Raji (cell line): ENCODE data around the gene TRIO.

Experiments used
- POLR2A ChIP-seq: IDR thresholded peaks from 2 replicates; pipeline ENCODE4 v1.6.1; 2011; ENCODE audit warnings: low read depth, low read length, control low read depth; ENCODE audit not compliant: insufficient read depth

TRIO gene

DNA sequence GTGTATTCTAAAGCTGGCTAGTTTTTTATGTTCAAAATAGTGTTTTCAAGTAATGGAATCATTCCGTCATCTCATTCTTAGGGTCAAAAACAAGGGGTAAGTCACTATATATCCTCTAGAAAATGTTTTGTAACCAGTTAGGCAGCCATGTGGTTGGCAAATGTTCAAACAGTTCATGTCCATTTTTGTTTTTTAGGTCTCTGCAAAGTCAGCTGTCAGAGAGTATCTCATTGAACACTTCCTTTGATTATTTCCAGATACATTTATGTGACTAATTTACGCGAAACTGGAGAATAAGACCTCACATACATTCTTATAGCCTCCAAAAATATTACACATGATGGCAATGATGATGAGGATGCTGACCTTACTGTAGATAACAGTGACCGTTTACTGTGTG is 50.4 kb downstream of the TRIO start:
- no peak for TF ChIP-seq POLR2A

DNA sequence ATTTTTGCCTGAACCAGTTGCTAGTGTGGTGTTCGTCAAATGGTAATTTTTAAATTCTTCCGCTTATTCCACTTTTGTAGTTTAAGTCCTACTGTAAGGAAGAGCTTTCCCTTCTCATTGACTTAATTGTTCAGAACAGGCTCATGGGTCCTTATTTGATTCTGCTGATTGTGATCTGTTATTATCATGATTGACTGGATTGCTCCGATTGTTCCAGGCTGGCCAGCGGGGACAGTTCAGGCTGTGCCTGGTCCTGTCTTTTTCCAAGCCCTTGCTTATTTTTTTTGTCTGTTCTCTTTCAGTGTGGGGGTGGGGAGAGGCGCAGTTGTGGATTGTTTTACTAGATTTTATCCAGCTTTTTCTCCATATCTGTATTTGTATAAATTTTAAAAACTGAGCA is 52.4 kb downstream of the TRIO start:
- no peak for TF ChIP-seq POLR2A

DNA sequence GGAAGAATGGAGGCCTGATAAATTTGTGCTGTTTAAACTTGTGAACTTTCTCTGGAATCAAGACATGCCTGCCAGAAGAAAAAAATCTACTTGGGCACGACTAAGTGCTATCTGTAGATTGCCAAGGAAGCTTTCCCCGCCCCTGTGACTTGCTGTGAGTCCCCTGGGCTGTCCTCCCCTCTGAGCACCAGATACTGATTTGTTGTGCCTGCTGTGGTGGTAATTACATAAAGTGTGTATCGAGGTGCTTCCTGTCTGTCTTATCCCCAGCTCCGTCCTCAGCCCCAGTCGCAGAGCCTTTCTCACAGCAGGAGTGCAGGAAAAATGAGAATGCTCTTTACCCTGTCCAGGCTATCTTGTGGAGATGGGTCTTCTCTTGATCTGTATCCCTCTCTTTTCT is 53.9 kb downstream of the TRIO start:
- TF ChIP-seq POLR2A: no peak

DNA sequence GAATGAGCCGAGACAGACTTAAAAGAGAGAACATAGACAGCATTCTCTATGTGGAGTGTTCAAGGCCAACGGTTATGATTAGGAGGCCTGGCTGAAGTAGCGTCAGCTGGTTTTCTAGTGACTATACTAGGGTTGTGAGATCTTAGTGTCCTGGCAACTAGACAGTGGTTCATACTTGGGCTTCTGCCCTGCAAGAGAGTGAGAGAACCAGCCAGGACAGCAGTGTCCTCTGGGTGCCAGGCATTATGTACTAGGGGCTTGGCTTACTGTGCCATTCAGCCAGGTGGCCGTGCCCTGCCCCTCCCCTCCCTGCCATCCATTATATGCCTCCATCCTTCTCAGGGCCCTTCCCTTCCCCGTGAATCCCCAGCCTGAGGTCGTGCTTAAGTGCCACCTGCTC is 56.8 kb downstream of the TRIO start:
- no peak for TF ChIP-seq POLR2A

DNA sequence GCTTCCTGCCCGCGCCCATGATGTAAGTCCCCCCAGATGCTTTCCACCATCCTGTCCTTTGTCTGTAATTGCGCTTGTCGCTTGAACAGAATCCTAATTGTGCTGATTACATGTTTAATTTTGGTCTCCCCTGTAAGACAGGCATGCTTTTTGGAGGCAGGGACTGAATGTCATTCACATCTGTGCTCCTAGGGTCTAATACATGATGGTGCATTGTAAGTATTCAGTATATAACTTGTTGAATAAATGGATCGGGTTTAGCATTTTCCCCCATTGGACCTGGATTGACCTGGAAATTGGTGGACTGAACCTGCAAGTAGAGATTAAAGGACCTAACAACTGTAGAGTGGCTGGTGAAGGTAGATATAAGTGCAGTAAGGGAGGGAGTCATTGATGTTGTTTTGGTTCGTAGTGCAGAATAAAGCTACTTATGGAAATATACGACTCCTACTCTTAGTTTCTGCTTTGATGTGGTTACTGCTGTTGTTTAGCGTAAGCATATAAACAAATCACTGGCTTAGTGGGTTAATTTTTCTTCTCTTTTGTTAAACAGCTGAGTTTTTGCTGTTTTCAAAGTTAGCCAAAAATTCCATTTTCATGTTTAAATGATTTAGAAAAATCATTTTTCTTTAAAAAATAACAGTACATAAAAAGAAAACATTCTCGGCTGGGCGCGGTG is 57.3 kb downstream of the TRIO start:
- no peak for TF ChIP-seq POLR2A

DNA sequence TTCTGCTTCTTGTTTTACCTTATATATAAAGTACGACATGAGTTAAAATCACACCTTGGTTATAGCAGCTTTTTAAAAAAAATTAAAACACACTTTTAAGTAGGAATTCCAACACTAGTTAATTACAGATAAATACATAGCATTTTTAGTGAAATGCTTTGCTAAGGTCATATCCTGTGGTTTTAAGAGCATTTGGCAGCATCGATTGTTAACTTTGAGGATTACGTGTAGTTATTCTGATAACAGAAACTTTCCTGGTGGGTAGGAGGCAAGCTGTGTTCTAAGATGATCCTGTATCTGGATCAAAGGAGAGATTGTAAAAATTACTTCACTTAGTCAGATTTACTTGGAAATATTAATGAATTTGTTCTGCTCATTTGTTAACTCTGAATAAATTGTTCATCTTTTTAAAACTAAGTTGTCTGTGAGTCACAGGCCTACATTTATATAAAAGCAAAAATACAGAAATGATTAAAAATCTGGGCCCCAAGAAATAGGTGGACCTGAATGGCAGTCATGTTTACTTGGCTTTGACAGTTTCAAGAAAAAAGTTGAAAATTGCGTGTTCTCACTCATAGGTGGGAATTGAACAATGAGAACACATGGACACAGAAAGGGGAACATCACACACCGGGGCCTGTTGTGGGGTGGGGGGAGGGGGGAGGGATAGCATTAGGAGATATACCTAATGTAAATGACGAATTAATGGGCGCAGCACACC is 58.3 kb downstream of the TRIO start:
- no peak for TF ChIP-seq POLR2A

DNA sequence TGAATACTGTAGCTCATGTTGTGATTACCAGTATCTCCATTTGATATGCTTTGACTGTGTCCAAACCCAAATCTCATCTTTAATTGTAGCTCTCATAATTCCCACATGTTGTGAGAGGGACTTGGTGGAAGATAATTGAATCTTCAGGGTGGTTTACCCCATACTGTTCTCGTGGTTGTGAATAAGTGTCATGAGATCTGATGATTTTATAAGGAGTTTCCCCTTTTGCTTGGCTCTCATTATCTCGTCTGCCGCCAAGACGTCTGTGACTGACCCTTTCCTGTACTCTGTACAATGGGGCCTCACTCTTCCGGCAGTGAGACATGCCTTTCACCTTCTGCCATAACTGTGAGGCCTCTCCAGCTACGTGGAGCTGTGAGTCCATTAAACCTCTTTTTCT is 59.3 kb downstream of the TRIO start:
- no peak for TF ChIP-seq POLR2A

DNA sequence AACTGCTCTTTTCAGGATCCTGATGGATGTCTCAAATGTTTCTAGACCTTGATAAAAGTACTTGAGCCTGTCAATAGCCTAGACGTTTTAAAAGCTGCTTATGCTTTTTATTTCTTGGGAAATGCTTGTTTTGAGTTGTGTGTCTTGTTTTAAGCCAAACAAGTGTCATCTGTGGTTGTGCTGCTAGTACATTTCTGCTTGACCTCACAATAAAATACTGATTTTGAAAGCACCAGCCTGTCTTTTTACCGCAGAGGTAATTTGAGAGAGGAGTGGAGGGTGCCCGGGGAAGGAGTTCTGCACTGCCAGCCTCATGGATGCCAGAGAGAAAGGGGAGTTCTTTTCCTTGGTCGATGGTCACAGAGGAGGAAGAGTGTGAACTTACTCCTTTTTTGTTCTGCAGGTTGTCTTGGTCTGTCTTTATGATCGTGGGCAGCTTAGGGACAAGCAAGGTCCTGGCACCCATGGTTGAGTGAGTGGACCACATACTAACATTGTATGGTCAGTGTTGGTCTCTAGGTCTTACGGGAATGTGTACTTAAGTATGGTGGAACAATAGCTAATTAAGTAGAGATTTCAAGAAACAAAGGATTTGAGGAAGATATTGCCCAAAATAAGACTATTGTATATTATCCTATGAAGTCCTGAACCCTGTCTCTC is 61.0 kb downstream of the TRIO start:
- no peak for TF ChIP-seq POLR2A

DNA sequence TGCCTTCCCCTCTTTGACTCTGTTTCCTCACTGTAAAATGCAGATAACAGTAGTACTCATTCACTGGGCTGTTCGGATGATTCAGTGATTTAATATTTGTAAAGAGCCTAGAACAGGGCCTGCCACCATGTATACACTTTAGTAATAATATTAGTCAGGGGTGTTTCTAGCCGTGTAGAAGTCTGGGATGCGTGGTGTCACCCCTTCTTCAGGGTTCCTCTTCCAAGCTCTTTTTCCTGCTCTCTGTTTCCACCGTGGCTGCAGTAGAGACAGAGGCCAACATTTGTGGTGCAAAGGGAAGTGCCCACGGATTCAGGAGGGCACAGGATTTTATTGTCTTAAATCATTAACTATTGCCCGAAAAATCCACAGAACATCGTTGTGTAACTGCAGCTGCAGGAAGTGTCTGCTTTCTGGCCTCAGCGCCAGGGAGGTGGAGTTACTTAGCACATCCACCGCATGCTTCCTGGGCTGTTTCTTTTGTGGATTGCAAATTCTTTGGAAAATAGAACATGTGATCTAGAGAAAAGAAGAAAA is 61.7 kb downstream of the TRIO start:
- no peak for TF ChIP-seq POLR2A

DNA sequence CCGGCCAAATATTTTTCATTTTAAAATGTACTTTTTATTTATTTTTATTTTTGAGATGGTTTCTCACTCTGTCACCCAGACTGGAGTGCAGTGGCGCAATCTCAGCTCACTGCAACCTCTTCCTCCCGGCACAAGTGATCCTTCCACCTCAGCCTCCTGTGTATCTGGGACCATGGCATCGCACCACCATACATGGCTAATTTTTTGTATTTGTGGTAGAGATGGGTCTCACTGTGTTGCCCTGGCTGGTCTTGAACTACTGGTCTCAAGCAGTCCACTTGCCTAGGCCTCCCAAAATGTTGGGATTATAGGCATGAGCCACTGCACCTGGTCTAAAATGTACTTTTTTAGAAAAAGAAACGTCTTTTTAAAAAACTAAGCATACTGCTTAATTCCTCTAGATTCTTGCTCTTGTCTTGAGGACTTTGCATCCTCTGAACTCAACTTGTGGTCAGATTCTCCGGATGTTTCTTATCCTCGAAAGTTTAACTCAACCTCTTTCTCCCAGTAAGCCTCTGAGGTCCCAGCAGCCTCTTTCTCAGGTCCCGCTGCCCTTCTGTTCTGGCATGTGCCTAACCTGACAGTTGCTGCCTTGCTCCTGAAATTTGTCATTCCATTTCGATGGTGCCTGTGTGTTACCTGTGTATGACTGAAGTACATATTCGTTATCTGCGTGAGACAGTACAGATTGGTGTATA is 63.0 kb downstream of the TRIO start:
- TF ChIP-seq POLR2A: no peak

DNA sequence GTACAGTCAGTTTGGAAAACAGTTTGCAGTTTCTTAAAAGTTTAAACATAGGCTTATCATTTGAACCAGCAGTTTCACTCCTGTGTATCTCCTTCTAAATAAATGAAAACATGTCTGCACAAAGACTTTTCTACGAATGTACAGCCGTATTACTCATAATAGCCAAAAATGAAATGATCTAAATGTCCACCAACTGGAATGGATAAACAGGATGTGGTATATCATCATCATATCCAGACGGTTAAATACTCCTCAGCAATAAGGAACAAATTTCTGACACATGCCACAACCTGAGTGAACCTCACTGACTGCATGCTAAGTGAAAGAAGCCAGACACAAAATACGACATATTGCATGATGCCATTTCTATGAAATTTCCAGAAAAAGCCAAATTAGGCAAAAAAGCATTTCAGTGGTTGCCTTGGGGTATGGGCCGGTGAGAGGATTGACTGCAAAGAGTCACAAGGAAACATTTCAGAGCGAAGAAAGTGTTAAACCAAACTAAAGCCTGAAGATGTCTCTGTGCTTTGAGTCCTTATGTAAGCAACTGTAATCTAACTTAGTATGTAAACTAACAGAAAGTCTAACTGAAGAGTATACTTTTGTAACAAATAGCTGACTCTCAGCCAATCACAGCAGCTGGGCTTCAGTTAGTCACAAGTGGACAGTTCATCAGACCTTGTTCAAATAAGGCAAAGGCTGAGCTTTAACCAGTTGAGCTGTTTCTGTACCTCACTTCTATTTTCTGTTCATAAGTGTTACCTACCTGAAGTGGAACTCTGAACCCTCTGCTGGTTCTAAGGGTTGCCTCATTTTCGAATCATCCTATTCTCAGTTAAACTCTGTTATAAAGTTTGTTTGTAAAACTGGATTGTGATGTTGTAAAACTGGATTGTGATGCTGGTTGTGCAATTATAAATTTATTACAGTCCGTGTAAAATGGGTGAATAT is 65.2 kb downstream of the TRIO start:
- TF ChIP-seq POLR2A: no peak

DNA sequence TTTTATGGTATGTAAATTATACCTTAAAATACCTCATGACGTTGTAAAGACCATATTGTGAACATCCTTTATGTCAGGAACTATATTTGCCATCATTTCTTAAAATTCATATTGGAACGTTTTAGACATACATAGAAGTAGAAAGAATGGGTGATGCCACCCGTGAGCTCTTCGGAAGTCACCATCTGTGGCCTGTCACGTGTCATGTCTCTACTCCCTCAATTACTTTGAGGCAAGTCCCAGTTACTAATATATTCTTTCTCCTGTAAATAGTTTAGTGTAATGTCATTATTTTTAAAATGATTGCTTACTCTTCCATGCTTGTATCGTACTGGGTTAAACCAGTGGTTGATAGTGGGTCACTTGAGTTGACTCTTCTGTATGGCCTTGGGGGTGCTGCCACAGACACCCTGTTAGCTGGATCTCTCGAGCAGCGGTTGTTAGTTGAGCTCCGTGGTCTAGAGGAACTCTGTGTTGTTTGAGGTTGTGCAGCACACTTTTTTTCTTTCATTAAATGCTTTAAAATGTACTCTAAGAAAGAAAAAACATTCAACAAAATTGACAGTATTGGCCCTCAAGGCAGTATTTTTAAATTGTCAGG is 66.2 kb downstream of the TRIO start:
- TF ChIP-seq POLR2A: no peak

DNA sequence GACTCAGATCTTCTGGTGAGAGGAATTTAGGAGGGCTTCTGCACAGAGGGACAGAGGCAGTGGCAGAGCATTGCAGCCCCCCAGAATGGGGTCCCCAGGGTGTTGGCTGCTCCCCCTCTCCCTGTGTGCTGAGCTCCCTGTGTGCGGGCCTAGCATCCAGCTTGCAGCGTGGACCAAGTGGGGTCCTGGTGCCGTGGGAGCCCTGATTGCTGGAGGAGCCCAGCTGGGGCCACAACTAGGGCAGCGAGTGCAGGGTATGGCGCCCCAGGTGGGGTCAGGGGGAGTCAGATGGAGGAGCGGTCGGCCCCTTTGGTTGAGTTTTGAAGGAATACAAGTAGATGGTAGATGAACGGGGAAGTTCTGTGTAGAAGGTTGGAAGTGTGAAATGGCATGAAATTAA is 66.7 kb downstream of the TRIO start:
- TF ChIP-seq POLR2A: no peak

DNA sequence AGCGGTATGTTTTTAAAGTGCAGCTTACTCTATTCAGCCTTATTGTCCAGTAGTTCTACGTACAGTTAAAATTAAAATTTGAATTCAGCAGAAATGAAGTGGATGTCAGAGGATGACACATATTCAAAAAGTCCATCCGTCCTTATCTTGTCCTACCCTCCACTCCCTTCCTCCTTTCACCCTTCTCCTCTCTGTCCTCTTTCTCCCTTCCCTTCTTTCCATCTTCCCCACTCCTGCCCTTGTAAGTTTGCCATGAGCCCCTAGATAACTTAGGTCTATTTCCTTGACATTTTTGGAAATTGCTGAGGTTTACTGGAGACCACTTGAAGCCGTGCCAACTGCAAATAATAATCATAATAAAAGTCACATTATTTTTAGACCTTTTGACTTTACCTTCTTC is 67.6 kb downstream of the TRIO start:
- TF ChIP-seq POLR2A: no peak
